Neutrophil (primary cell): ENCODE results near the gene SHISA5.

ENCODE experiments used
- H3K27ac ChIP-seq: fragments of 200-600 bp; sonication (generic); 2 replicates; pipeline ENCODE4 v1.5.1; 2016; ENCODE audit warnings: mild to moderate bottlenecking, moderate library complexity
- H3K27me3 ChIP-seq: fragments of 200-600 bp; sonication (generic); 2 replicates; pipeline ENCODE4 v1.6.0; 2016; ENCODE audit warnings: mild to moderate bottlenecking
- H3K36me3 ChIP-seq: fragments of 200-600 bp; sonication (generic); 2 replicates; pipeline ENCODE4 v1.5.1; 2017
- H3K4me1 ChIP-seq, 2 experiments: fragments of 200-600 bp in 1 of 2; sonication (generic) in 1 of 2; 1 replicate in 1 of 2; 2 replicates in 1 of 2; pipeline versions ENCODE4 v1.5.1 to v1.6.1; 2013 to 2016; ENCODE audit warnings: low read depth in 1 of 2, low read length in 1 of 2, mild to moderate bottlenecking in 1 of 2, moderate library complexity in 1 of 2; ENCODE audit not compliant: control insufficient read depth in 1 of 2, insufficient read depth in 1 of 2
- H3K4me3 ChIP-seq, 2 experiments: fragments of 200-600 bp in 1 of 2; sonication (generic) in 1 of 2; 1 replicate in 1 of 2; 2 replicates in 1 of 2; pipeline ENCODE4 v1.5.1; 2013 to 2016; ENCODE audit warnings: low read depth in 1 of 2, low read length in 1 of 2, mild to moderate bottlenecking in 1 of 2, moderate library complexity in 1 of 2
- H3K9me3 ChIP-seq: fragments of 200-600 bp; sonication (generic); 2 replicates; pipeline ENCODE4 v1.5.1; 2016
- TF ChIP-seq, protein P1 (sequence below): fragments of 200-600 bp; sonication (generic); IDR thresholded peaks from 2 replicates; pipeline ENCODE4 v1.5.1; 2016; ENCODE audit warnings: antibody characterized with exemption

SHISA5 gene

GRCh38 chr3:48427630-48427962, 76.4 kb downstream of the SHISA5 start:
- TF ChIP-seq, protein P1, sequence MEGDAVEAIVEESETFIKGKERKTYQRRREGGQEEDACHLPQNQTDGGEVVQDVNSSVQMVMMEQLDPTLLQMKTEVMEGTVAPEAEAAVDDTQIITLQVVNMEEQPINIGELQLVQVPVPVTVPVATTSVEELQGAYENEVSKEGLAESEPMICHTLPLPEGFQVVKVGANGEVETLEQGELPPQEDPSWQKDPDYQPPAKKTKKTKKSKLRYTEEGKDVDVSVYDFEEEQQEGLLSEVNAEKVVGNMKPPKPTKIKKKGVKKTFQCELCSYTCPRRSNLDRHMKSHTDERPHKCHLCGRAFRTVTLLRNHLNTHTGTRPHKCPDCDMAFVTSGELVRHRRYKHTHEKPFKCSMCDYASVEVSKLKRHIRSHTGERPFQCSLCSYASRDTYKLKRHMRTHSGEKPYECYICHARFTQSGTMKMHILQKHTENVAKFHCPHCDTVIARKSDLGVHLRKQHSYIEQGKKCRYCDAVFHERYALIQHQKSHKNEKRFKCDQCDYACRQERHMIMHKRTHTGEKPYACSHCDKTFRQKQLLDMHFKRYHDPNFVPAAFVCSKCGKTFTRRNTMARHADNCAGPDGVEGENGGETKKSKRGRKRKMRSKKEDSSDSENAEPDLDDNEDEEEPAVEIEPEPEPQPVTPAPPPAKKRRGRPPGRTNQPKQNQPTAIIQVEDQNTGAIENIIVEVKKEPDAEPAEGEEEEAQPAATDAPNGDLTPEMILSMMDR, result no peak
- H3K4me3 ChIP-seq, result no peak overlapping the region
- peaks cover 4% of the 10 kb centered on the region for H3K36me3 ChIP-seq
- H3K9me3 ChIP-seq, result no peaks in the 10 kb centered on the region
- H3K27me3 ChIP-seq, result peaks cover 44% of the 10 kb centered on the region
- H3K4me1 ChIP-seq, result peaks cover 5 to 15% of the 10 kb centered on the region in 2 experiments
- H3K27ac ChIP-seq, result no peak overlapping the region

DNA sequence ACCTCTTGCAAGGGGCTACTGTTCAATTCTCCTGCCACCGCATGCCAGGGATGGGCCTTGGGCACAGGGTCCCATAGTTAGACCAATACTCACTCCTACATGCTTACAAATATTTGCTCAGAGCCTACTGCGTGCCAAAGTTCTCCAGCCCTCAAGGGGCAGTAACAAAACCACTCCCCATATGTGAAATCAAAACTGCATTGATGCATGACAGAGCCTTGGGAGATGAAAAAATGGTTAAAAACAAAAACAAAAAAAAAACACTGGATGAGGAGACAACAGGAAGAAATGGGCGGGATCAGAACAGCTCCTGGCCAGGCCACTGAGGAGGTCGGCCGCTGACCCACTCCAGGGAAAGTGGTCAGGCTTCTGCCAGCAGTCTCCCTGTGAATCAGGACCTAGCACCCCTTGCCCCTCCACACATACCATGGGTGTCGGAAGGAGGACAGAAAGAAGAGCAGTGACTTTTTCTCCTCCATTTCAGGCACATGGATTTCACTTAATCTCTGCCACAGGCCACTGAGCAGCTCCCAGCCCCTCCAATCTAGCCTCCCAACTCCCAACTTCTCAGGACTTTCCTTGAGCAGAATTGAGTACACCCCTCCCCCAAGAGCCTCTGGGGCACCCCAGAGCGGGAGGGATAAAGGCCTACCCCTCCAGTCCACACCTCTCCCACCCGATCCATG, 76.9 kb downstream of the SHISA5 start:
- H3K9me3 ChIP-seq, result no peaks in the 10 kb centered on the region
- H3K4me1 ChIP-seq, result peaks cover 5 to 15% of the 10 kb centered on the region in 2 experiments
- H3K27ac ChIP-seq, result no peak overlapping the region
- H3K4me3 ChIP-seq, result no peak overlapping the region
- H3K27me3 ChIP-seq, result peaks cover 44% of the 10 kb centered on the region
- TF ChIP-seq, protein P1, result no peak
- H3K36me3 ChIP-seq, result no peaks in the 10 kb centered on the region

DNA sequence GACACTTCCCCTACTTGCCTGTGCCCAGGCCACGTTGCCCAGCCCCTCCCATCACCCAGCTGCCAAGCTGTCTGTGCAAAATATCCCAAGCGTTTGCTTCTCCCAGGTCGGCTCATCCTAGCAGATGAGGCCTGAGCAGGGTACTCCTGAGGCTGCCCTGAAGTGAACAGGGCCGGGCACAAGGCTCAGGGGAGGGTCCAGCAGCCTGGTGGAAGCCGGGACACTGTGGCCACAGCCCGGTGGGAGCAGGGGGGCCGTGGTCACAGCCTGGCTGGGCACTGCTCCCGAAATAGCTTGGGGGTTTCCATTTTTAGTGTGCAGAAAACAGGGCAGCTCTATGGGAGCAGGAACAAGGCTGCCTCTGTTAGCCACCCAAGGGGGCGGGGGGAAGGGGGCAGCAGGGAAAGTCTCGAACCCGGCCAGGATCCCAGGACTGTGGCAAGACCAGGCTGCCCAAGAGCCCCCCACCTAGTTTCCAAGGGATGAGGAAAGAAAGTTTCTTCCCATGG, 77.5 kb downstream of the SHISA5 start:
- TF ChIP-seq, protein P1, result no peak
- H3K4me1 ChIP-seq, result peaks cover 5 to 15% of the 10 kb centered on the region in 2 experiments

DNA sequence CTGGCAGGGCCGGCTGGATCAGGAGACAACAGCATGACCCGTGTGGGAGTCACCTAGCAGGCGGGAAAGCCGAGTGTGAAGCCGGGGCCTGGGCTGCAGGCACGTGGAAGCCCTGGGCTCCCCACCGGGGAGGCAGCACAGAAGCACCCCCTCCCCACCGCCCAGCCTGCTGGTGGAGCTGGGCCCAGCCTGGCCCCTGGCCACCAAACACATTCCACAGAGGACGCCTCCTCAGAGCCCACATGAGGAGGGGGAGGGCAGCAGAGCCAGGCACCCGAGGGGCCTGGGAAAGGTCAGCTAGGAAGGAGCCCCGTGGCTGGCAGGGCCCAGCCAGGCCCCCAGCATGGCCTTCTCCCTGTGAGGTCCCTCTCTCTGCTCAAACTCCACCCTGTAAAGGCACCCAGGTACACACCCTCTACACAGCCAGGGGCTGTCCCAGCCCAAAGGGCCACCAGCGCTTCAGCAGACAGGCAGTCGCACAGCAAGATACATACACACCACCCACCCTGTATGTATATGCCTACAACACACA, 78.6 kb downstream of the SHISA5 start:
- peaks cover 41% of the 10 kb centered on the region for H3K27me3 ChIP-seq
- peaks cover 5 to 15% of the 10 kb centered on the region in 2 experiments for H3K4me1 ChIP-seq
- H3K9me3 ChIP-seq, result no peaks in the 10 kb centered on the region
- H3K36me3 ChIP-seq, result no peaks in the 10 kb centered on the region
- H3K4me3 ChIP-seq, result no peak overlapping the region
- no peak overlapping the region for H3K27ac ChIP-seq
- TF ChIP-seq, protein P1, result no peak

More for the DNA sequence above, 77.5 kb downstream of the SHISA5 start:
- H3K27me3 ChIP-seq, result peaks cover 44% of the 10 kb centered on the region
- H3K9me3 ChIP-seq, result no peaks in the 10 kb centered on the region
- H3K27ac ChIP-seq, result no peak overlapping the region
- H3K36me3 ChIP-seq, result no peaks in the 10 kb centered on the region
- no peak overlapping the region for H3K4me3 ChIP-seq

DNA sequence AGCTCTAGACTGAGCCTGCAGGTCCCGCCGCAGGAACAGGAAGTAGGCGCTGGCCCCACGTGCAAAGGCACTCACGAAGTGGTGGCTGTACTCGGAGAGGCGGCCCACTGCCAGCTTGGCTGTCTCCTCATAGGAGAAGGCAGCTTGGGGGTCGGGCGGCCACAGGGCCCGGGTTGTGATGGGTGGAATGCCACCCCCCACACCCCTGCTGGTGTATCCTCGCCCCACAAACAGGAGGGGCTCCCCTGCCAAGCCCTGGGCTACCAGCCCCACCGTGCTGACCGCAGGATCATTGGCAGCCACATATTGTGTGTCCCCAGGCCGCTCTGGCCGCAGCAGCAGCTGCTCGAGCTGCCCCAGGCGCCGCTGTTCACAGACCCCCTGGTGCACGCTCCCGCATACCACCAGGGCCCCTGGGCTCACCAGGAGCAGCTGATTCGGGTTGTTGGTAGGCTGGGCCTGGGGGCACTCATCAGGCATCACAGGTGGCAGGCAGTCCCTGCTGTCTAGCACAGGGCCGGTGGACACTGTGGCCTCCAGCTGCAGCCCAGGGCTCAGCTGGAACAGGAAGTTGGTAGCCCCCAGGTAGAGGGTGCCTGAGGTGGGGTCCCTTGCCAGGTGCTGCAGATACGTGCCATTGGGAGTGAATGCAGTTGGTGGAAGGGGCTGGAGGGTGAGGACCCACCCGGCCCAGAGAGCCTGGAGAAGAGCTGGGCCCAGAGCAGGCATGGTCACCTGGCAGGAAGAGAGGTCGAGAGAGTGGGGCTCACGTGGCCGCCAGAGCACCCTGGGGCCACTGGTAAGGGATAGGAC, 79.9 kb downstream of the SHISA5 start:
- H3K27ac ChIP-seq, result no peak overlapping the region
- H3K27me3 ChIP-seq, result peaks cover 29% of the 10 kb centered on the region
- TF ChIP-seq, protein P1, result no peak
- H3K9me3 ChIP-seq, result no peaks in the 10 kb centered on the region
- peaks cover 0 to 8% of the 10 kb centered on the region in 2 experiments for H3K4me1 ChIP-seq
- no peak overlapping the region for H3K4me3 ChIP-seq
- H3K36me3 ChIP-seq, result no peaks in the 10 kb centered on the region
